HG03108 (cell line): ENCODE measurements around the gene BEST1.

Experiments
- ATAC-seq: cut with Tn5 transposase; IDR thresholded peaks from one replicate; pipeline ENCODE4 v1.9.1; 2021; ENCODE audit warnings: moderate library complexity; ENCODE audit not compliant: unreplicated experiment

The BEST1 gene

GRCh38 chr11:61914471-61915171 lies 35.5 kb upstream of the BEST1 start:
- no peak for ATAC-seq

GRCh38 chr11:61916737-61917333 lies 33.3 kb upstream of the BEST1 start:
- no peak for ATAC-seq

GRCh38 chr11:61917334-61918109 lies 32.6 kb upstream of the BEST1 start, which contains the start of gene RAB3IL1:
Gene RAB3IL1 (minus strand): TSS chr11:61917566. CDS start chr11:61917367, 199 bp downstream.
- no peak for ATAC-seq

- no peak for ATAC-seq
Measured at GRCh38 chr11:61918251-61918937, 31.8 kb upstream of the BEST1 start.

- ATAC-seq, result no peak
Measured at GRCh38 chr11:61918938-61919704, 31.0 kb upstream of the BEST1 start.

GRCh38 chr11:61919705-61920631 lies 30.2 kb upstream of the BEST1 start:
- ATAC-seq, result no peak

GRCh38 chr11:61921446-61921845 lies 28.7 kb upstream of the BEST1 start:
- ATAC-seq, result no peak

GRCh38 chr11:61922539-61922938 lies 27.6 kb upstream of the BEST1 start:
- ATAC-seq, result no peak

GRCh38 chr11:61923166-61924063 lies 26.7 kb upstream of the BEST1 start:
- ATAC-seq, result no peak

- ATAC-seq, result no peak
Measured at GRCh38 chr11:61924064-61924455, 26.1 kb upstream of the BEST1 start.

- ATAC-seq, result no peak
Measured at GRCh38 chr11:61925736-61926135, 24.4 kb upstream of the BEST1 start.

- ATAC-seq, result no peak
Measured at GRCh38 chr11:61926235-61926634, 23.9 kb upstream of the BEST1 start.

GRCh38 chr11:61927501-61927900 lies 22.6 kb upstream of the BEST1 start:
- ATAC-seq, result no peak

- ATAC-seq, result no peak
Measured at GRCh38 chr11:61928606-61929005, 21.5 kb upstream of the BEST1 start.

GRCh38 chr11:61930933-61931332 lies 19.2 kb upstream of the BEST1 start:
- no peak for ATAC-seq

- no peak for ATAC-seq
Measured at GRCh38 chr11:61935861-61936260, 14.3 kb upstream of the BEST1 start.

- no peak for ATAC-seq
Measured at GRCh38 chr11:61940466-61940865, 9.7 kb upstream of the BEST1 start.

GRCh38 chr11:61945191-61945590 lies 5.0 kb upstream of the BEST1 start:
- no peak for ATAC-seq

GRCh38 chr11:61946894-61947293 lies 3.3 kb upstream of the BEST1 start:
- no peak for ATAC-seq
